NCI-H524 (cell line): Measurements from ENCODE around the gene CATSPER3.

Source experiments
- DNase-seq, 2 experiments: peaks; one replicate each; lab custom pipeline; 2025; lab: John Stamatoyannopoulos, UW

Gene CATSPER3

GRCh38 chr5:135010502-135011354, 43.0 kb downstream of the CATSPER3 start:
- DNase-seq: no peak

- no peak for DNase-seq
These were observed 43.8 kb downstream of the CATSPER3 start for GRCh38 chr5:135011355-135012032.

- DNase-seq: no peak
These were observed 44.4 kb downstream of the CATSPER3 start for GRCh38 chr5:135012033-135012588.

- DNase-seq: no peak
These were observed 45.3 kb downstream of the CATSPER3 start for GRCh38 chr5:135012951-135013391.

- DNase-seq: no peak
These were observed 45.7 kb downstream of the CATSPER3 start for GRCh38 chr5:135013445-135013844.

- DNase-seq: no peak
These were observed 46.4 kb downstream of the CATSPER3 start for GRCh38 chr5:135013947-135014570.

- DNase-seq: no peak
These were observed 48.2 kb downstream of the CATSPER3 start for GRCh38 chr5:135015942-135016341.

- no peak for DNase-seq
These were observed 49.2 kb downstream of the CATSPER3 start for GRCh38 chr5:135016861-135017290.

GRCh38 chr5:135018457-135018856, 50.8 kb downstream of the CATSPER3 start:
- DNase-seq: no peak

- DNase-seq: no peak
These were observed 51.6 kb downstream of the CATSPER3 start for GRCh38 chr5:135019314-135019713.

- DNase-seq: no peak
These were observed 52.6 kb downstream of the CATSPER3 start for GRCh38 chr5:135020111-135020895.

- no peak for DNase-seq
These were observed 57.4 kb downstream of the CATSPER3 start for GRCh38 chr5:135024956-135025729.

- no peak for DNase-seq
These were observed 58.3 kb downstream of the CATSPER3 start for GRCh38 chr5:135025730-135026644.

- no peak for DNase-seq
These were observed 59.0 kb downstream of the CATSPER3 start for GRCh38 chr5:135026645-135027265.

GRCh38 chr5:135027266-135027696, 59.6 kb downstream of the CATSPER3 start:
- DNase-seq: no peak

- DNase-seq: no peak
These were observed 60.2 kb downstream of the CATSPER3 start for GRCh38 chr5:135027697-135028615.

GRCh38 chr5:135028791-135029476, 61.2 kb downstream of the CATSPER3 start:
- no peak for DNase-seq
